Neural progenitor cell (in vitro differentiated cells): ENCODE measurements around the gene ZNF619. TPM values are rescaled to one million over a fixed set of nuclear protein-coding genes. Genes with fewer than 3 reads are reported as not detected.

ENCODE experiments used
- DNase-seq: peaks from one replicate; pipeline ENCODE4 v3.0.0-alpha.2; 2016; ENCODE audit warnings: low spot score
- H2AFZ ChIP-seq: fragments of 200-600 bp; sonication (generic); replicated peaks from 2 replicates; pipeline ENCODE4 v1.6.1; 2016; ENCODE audit warnings: antibody characterized with exemption
- H3F3A ChIP-seq: fragments of 200-600 bp; sonication (generic); 2 replicates; pipeline ENCODE4 v1.6.1; 2016; ENCODE audit warnings: antibody characterized with exemption, low read depth
- H3K27ac ChIP-seq: fragments of 200-600 bp; sonication (generic); 2 replicates; pipeline ENCODE4 v1.5.1; 2016; ENCODE audit warnings: mild to moderate bottlenecking
- H3K27me3 ChIP-seq: fragments of 200-600 bp; sonication (generic); 2 replicates; pipeline ENCODE4 v1.6.1; 2016; ENCODE audit warnings: mild to moderate bottlenecking, moderate library complexity
- H3K36me3 ChIP-seq: fragments of 200-600 bp; sonication (generic); 2 replicates; pipeline ENCODE4 v1.5.1; 2016
- H3K4me1 ChIP-seq: fragments of 200-600 bp; sonication (generic); 2 replicates; pipeline ENCODE4 v1.6.1; 2016; ENCODE audit warnings: mixed run types
- H3K4me2 ChIP-seq: fragments of 200-600 bp; sonication (generic); 2 replicates; pipeline ENCODE4 v1.6.1; 2016
- H3K4me3 ChIP-seq: fragments of 200-600 bp; sonication (generic); 2 replicates; pipeline ENCODE4 v1.5.1; 2016
- H3K79me2 ChIP-seq: fragments of 200-600 bp; sonication (generic); 2 replicates; pipeline ENCODE4 v1.6.1; 2016; ENCODE audit warnings: low read depth
- H3K9ac ChIP-seq: fragments of 200-600 bp; sonication (generic); 2 replicates; pipeline ENCODE4 v1.6.1; 2016
- H3K9me3 ChIP-seq: fragments of 200-600 bp; sonication (generic); 2 replicates; pipeline ENCODE4 v1.5.1; 2016; ENCODE audit warnings: low read depth
- H4K20me1 ChIP-seq: fragments of 200-600 bp; sonication (generic); 2 replicates; pipeline ENCODE4 v1.6.1; 2016; ENCODE audit warnings: low read depth
- H3K27ac Mint-ChIP-seq: 3 replicates; pipeline ENCODE4 v1.8.0; 2021; ENCODE audit warnings: mixed read lengths
- H3K27me3 Mint-ChIP-seq: 2 replicates; pipeline ENCODE4 v1.8.0; 2022; ENCODE audit warnings: low read depth, mild to moderate bottlenecking, inconsistent platforms, moderate library complexity, mixed read lengths; ENCODE audit not compliant: insufficient read depth
- H3K36me3 Mint-ChIP-seq: 3 replicates; pipeline ENCODE4 v1.8.0; 2021; ENCODE audit warnings: mixed read lengths
- H3K4me1 Mint-ChIP-seq: 3 replicates; pipeline ENCODE4 v1.8.0; 2021; ENCODE audit warnings: mixed read lengths
- H3K4me3 Mint-ChIP-seq: 3 replicates; pipeline ENCODE4 v1.8.0; 2021; ENCODE audit warnings: mild to moderate bottlenecking, moderate library complexity, mixed read lengths
- H3K9me3 Mint-ChIP-seq: 3 replicates; pipeline ENCODE4 v1.8.0; 2020; ENCODE audit warnings: mixed read lengths
- EZH2 ChIP-seq: fragments of 200-600 bp; sonication (generic); IDR thresholded peaks from 2 replicates; pipeline ENCODE4 v1.6.1; 2017; ENCODE audit warnings: antibody characterized with exemption, mild to moderate bottlenecking, moderate library complexity
- EZH2phosphoT487 ChIP-seq: fragments of 200-600 bp; sonication (generic); IDR thresholded peaks from 2 replicates; pipeline ENCODE4 v1.6.1; 2017; ENCODE audit warnings: antibody characterized with exemption
- total RNA-seq: library from RNA; depleted of rRNA; stranded (reverse); fragments of >200 nt; gene quantifications from 2 replicates; pipeline ENCODE4 v1.2.3, GENCODE V29; 2015; ENCODE audit warnings: low replicate concordance
- TF ChIP-seq, protein P1 (sequence below): fragments of 200-600 bp; sonication (generic); IDR thresholded peaks from 2 replicates; pipeline ENCODE4 v1.5.1; 2017; ENCODE audit warnings: antibody characterized with exemption, mild to moderate bottlenecking

ZNF619 gene
- total RNA-seq, 1 donor from 2014 or later = 11.4 TPM

DNA sequence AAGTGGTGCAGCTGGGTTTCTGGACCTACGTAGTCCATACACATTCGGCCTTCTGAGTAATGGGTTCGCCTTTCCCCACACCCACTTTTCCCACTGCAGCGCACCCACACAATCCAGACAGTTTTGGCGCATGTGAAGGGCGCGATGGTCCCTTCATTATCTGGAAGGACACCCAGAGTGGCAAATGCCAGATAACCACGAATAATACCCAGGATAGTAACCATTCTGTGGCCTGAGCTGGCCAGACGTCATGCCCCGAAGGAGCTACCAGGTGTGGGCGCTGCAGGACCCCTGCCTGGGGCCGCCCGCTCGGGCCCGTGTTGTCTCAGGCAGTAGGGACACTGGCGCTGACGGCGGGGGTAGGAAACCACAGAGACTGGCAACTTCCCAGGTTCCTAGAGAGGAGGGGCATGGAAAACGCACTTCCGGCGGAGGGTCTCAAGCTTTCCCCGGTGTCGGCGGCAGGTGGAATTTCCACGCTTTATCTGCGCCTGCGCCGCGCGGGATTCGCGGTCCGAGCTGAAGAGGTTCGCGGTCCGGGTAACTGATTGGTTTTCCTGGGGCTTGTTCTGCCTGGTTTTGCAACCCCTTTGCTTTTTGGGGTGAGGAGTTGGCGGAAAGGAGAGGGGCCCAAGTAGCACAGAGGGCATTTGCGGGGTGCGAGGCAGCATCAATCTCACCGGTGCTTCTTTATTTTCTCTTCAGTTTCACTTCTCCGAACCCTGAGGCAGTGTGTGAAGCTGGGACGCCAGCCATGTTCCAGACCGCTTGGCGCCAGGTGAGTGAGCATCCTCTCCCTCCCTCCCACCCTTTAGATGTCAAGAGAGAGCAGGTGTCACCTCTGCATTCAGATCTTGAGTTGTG, 28.9 kb downstream of the ZNF619 start, which contains the start of gene ZNF620:
ZNF620 (plus strand) TSS at position 441 of the 864 bp plus-strand sequence; CDS start at position 755, 314 bp downstream.
- peak within 1 kb of the TSS; percentile 16 for H3K27ac ChIP-seq
- peak within 1 kb of the TSS; percentile 90 for H2AFZ ChIP-seq
- H3K4me3 ChIP-seq = peak within 1 kb of the TSS; percentile 84

DNA sequence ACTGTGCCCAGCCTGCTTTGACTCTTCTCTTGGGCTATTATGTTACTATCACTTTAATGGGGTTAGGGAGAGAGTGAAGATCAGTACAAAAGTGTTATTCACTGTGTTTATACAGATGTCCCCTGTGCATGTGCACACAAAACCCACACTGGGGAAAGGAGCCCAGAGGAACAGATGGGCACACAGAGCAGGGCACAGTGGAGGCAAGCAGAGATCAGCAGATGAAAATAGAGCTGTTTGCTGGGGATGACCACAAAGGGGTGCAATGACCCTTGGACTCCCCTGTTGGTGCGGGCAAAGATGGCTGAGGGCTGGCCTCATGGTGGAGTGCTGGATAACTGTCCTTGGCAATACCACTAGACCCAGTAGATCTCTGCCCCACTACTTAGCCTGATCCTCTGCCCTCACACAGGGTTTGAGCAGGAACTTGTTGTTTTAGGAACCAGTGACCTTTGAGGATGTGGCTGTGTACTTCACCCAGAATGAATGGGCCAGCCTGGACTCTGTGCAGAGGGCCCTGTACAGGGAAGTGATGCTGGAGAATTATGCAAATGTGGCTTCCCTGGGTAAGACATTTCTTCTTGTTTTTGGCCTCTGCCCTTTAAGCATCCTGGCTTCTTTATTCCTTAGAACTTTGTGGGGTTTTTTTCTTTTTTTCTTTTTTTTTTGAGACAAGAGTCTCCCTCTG, 34.3 kb downstream of the ZNF619 start:
- peaks cover 14% of the 10 kb centered on the region for H3K4me1 Mint-ChIP-seq
- no peaks in the 10 kb centered on the region for H3F3A ChIP-seq
- H3K4me2 ChIP-seq = no peak overlapping the region
- H3K36me3 ChIP-seq = peaks cover 5% of the 10 kb centered on the region
- peaks cover 6% of the 10 kb centered on the region for H3K4me1 ChIP-seq
- no peaks in the 10 kb centered on the region for H3K27me3 ChIP-seq
- H2AFZ ChIP-seq = no peak overlapping the region
- no peak overlapping the region for H3K27ac ChIP-seq
- H3K79me2 ChIP-seq = peaks cover 45% of the 10 kb centered on the region
- H3K36me3 Mint-ChIP-seq = peaks cover 44% of the 10 kb centered on the region
- no peaks in the 10 kb centered on the region for H3K9me3 ChIP-seq
- TF ChIP-seq EZH2 (no peak), EZH2phosphoT487 (no peak)
- TF ChIP-seq, protein P1, sequence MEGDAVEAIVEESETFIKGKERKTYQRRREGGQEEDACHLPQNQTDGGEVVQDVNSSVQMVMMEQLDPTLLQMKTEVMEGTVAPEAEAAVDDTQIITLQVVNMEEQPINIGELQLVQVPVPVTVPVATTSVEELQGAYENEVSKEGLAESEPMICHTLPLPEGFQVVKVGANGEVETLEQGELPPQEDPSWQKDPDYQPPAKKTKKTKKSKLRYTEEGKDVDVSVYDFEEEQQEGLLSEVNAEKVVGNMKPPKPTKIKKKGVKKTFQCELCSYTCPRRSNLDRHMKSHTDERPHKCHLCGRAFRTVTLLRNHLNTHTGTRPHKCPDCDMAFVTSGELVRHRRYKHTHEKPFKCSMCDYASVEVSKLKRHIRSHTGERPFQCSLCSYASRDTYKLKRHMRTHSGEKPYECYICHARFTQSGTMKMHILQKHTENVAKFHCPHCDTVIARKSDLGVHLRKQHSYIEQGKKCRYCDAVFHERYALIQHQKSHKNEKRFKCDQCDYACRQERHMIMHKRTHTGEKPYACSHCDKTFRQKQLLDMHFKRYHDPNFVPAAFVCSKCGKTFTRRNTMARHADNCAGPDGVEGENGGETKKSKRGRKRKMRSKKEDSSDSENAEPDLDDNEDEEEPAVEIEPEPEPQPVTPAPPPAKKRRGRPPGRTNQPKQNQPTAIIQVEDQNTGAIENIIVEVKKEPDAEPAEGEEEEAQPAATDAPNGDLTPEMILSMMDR = no peak
- no peaks in the 10 kb centered on the region for H3K9me3 Mint-ChIP-seq
- H3K4me3 Mint-ChIP-seq = no peak overlapping the region
- H3K9ac ChIP-seq = no peak overlapping the region
- no peak overlapping the region for H3K27ac Mint-ChIP-seq
- H3K27me3 Mint-ChIP-seq = no peaks in the 10 kb centered on the region
- H4K20me1 ChIP-seq = no peaks in the 10 kb centered on the region
- DNase-seq = no peak
- H3K4me3 ChIP-seq = no peak overlapping the region

More for the DNA sequence above, 28.9 kb downstream of the ZNF619 start, which contains the start of gene ZNF620:
- peaks cover 17% of the 10 kb centered on the region for H3K4me1 Mint-ChIP-seq
- H3K4me3 Mint-ChIP-seq = peak within 1 kb of the TSS; percentile 96
- H3K27me3 Mint-ChIP-seq = peaks cover 5% of the 10 kb centered on the region
- Histone ChIP-seq H3K4me2 (peak within 1 kb of the TSS; percentile 89), H3F3A (peaks cover 8% of the 10 kb centered on the region), H3K9me3 (no peaks in the 10 kb centered on the region), H3K4me1 (peaks cover 6% of the 10 kb centered on the region), H4K20me1 (no peaks in the 10 kb centered on the region), H3K9ac (peak within 1 kb of the TSS; percentile 75), H3K36me3 (peaks cover 5% of the 10 kb centered on the region), H3K79me2 (peaks cover 46% of the 10 kb centered on the region), H3K27me3 (no peaks in the 10 kb centered on the region)
- H3K9me3 Mint-ChIP-seq = no peaks in the 10 kb centered on the region
- peak; percentile 90 for DNase-seq
- H3K36me3 Mint-ChIP-seq = peaks cover 20% of the 10 kb centered on the region
- peak; percentile 54 for TF ChIP-seq EZH2
- TF ChIP-seq, protein P1 = peak; percentile 54
- TF ChIP-seq EZH2phosphoT487 = no peak
- H3K27ac Mint-ChIP-seq = peak within 1 kb of the TSS; percentile 90

DNA sequence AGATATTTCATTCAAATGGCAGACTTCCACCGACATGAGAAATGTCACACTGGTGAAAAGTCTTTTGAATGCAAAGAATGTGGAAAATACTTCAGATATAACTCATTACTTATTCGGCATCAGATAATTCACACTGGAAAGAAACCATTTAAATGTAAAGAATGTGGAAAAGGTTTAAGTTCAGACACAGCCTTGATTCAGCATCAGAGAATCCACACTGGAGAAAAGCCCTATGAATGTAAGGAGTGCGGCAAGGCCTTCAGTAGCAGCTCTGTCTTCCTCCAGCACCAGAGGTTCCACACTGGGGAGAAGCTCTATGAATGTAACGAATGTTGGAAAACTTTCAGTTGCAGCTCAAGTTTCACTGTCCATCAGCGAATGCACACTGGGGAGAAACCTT, 39.3 kb downstream of the ZNF619 start:
- H2AFZ ChIP-seq = no peak overlapping the region
- H3F3A ChIP-seq = no peaks in the 10 kb centered on the region
- no peak overlapping the region for H3K9ac ChIP-seq
- H3K9me3 Mint-ChIP-seq = peaks cover 2% of the 10 kb centered on the region
- H3K4me3 ChIP-seq = no peak overlapping the region
- no peak overlapping the region for H3K27ac Mint-ChIP-seq
- H3K4me1 ChIP-seq = no peaks in the 10 kb centered on the region
- no peak overlapping the region for H3K4me2 ChIP-seq
- H3K36me3 Mint-ChIP-seq = peaks cover 39% of the 10 kb centered on the region
- no peaks in the 10 kb centered on the region for H3K4me1 Mint-ChIP-seq
- no peaks in the 10 kb centered on the region for H3K27me3 ChIP-seq
- H3K4me3 Mint-ChIP-seq = no peak overlapping the region
- H3K9me3 ChIP-seq = no peaks in the 10 kb centered on the region
- DNase-seq = no peak
- H3K27ac ChIP-seq = no peak overlapping the region
- no peaks in the 10 kb centered on the region for H3K36me3 ChIP-seq
- no peaks in the 10 kb centered on the region for H4K20me1 ChIP-seq
- TF ChIP-seq, protein P1 = no peak
- no peak for TF ChIP-seq EZH2
- TF ChIP-seq EZH2phosphoT487 = no peak
- no peaks in the 10 kb centered on the region for H3K79me2 ChIP-seq
- no peaks in the 10 kb centered on the region for H3K27me3 Mint-ChIP-seq
